ENCODE data around the gene FAM13C. TPM values are rescaled to one million over a fixed set of nuclear protein-coding genes. Genes with fewer than 3 reads are reported as not detected.

The FAM13C gene
- total RNA-seq, 2 donors from 2014 or later, result 56.7 to 66.7 TPM

DNA sequence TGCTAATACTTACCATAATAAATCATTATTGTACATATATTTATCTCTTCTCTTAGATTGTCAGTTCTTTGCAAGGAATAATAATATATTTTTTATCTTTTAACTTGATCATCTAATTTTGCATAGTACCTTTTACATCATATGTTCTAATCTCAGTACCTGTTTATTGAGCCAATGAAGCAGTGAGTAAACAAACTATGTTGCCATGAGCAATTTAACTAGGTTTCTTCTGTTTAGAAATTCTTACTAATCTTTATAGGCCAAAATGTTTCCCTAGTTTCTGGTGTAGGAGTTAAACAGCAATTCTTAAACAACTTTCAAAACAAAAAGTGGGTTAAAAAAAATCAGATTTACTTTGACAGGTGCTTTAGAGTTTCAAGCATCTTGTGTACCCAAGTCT, 124.6 kb downstream of the FAM13C start:
- no peaks in the 10 kb centered on the region for H3K36me3 ChIP-seq
- H3K27ac ChIP-seq, result peak overlapping the region in 1 of 2 donors; percentile 31
- H3K4me1 ChIP-seq (replicated peaks), result no peaks in the 10 kb centered on the region
- intact Hi-C loops (cut with DNase I), result no loop called here
- TF ChIP-seq, protein P1, sequence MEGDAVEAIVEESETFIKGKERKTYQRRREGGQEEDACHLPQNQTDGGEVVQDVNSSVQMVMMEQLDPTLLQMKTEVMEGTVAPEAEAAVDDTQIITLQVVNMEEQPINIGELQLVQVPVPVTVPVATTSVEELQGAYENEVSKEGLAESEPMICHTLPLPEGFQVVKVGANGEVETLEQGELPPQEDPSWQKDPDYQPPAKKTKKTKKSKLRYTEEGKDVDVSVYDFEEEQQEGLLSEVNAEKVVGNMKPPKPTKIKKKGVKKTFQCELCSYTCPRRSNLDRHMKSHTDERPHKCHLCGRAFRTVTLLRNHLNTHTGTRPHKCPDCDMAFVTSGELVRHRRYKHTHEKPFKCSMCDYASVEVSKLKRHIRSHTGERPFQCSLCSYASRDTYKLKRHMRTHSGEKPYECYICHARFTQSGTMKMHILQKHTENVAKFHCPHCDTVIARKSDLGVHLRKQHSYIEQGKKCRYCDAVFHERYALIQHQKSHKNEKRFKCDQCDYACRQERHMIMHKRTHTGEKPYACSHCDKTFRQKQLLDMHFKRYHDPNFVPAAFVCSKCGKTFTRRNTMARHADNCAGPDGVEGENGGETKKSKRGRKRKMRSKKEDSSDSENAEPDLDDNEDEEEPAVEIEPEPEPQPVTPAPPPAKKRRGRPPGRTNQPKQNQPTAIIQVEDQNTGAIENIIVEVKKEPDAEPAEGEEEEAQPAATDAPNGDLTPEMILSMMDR (IDR thresholded peaks at IDR 0.05), result no peak
- peak; percentile 54 for TF ChIP-seq POLR2AphosphoS5 (IDR thresholded peaks at IDR 0.05)
- TF ChIP-seq POLR2A (IDR thresholded peaks at IDR 0.05), result no peak
- no peaks in the 10 kb centered on the region for H3K27me3 ChIP-seq (replicated peaks; ENCODE audit: insufficient read depth)
- H3K4me3 ChIP-seq, result no peak overlapping the region
- DNase-seq (ENCODE audit: low spot score), result no peak
- no peaks in the 10 kb centered on the region for H3K9me3 ChIP-seq

- no peaks in the 10 kb centered on the region for H3K27me3 ChIP-seq (replicated peaks; ENCODE audit: insufficient read depth)
- intact Hi-C loops (cut with DNase I), result no loop called here
- H3K4me1 ChIP-seq (replicated peaks), result no peaks in the 10 kb centered on the region
- H3K27ac ChIP-seq, result no peak overlapping the region
- no peak for TF ChIP-seq POLR2A (IDR thresholded peaks at IDR 0.05)
- TF ChIP-seq POLR2AphosphoS5 (IDR thresholded peaks at IDR 0.05), result no peak
- TF ChIP-seq, protein P1 (IDR thresholded peaks at IDR 0.05), result no peak
- DNase-seq (ENCODE audit: low spot score), result no peak
- 91% methylated on average over 4 of the region's 4 CpGs for WGBS
- H3K36me3 ChIP-seq, result no peaks in the 10 kb centered on the region
- no peaks in the 10 kb centered on the region for H3K9me3 ChIP-seq
- H3K4me3 ChIP-seq, result no peak overlapping the region
Observed at GRCh38 chr10:59236064-59236697, 126.2 kb downstream of the FAM13C start.

GRCh38 chr10:59234816-59235429, 127.4 kb downstream of the FAM13C start:
- Histone ChIP-seq H3K9me3 (no peaks in the 10 kb centered on the region), H3K27ac (peak overlapping the region in 1 of 2 donors; percentile 2), H3K4me3 (no peak overlapping the region), H3K4me1 (replicated peaks) (no peaks in the 10 kb centered on the region), H3K27me3 (replicated peaks; ENCODE audit: insufficient read depth) (no peaks in the 10 kb centered on the region), H3K36me3 (no peaks in the 10 kb centered on the region)
- DNase-seq (ENCODE audit: low spot score), result peak; percentile 11
- TF ChIP-seq, protein P1 (IDR thresholded peaks at IDR 0.05), result peak in 3 of 4 experiments; percentile 33 to 54 (median 44)
- no peak for TF ChIP-seq POLR2AphosphoS5 (IDR thresholded peaks at IDR 0.05)
- intact Hi-C loops (cut with DNase I), result no loop called here

DNA sequence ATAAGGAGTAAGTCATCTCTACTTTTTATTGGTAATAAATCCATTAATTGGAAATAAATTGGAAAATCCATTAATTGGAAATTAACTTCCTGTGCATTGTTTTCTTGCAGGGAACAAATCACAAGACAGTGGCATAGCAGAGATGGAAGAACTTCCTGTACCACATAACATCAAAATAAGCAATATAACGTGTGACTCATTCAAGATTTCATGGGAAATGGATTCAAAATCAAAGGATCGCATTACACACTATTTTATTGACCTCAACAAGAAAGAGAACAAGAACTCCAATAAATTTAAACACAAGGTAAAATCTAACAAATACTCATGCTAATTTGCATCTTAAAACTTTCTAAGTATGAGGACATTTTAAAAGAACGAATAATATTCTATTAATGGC, 128.2 kb downstream of the FAM13C start:
- Histone ChIP-seq H3K9me3 (no peaks in the 10 kb centered on the region), H3K4me1 (replicated peaks) (no peaks in the 10 kb centered on the region), H3K4me3 (no peak overlapping the region), H3K36me3 (no peaks in the 10 kb centered on the region), H3K27me3 (replicated peaks; ENCODE audit: insufficient read depth) (no peaks in the 10 kb centered on the region), H3K27ac (peak overlapping the region in 1 of 2 donors; percentile 38)
- no peak for DNase-seq (ENCODE audit: low spot score)
- 40% methylated on average over 3 of the region's 3 CpGs for WGBS
- intact Hi-C loops (cut with DNase I), result no loop called here
- TF ChIP-seq, protein P1 (IDR thresholded peaks at IDR 0.05), result no peak
- TF ChIP-seq POLR2A (IDR thresholded peaks at IDR 0.05), result no peak
- TF ChIP-seq POLR2AphosphoS5 (IDR thresholded peaks at IDR 0.05), result peak; percentile 41

DNA sequence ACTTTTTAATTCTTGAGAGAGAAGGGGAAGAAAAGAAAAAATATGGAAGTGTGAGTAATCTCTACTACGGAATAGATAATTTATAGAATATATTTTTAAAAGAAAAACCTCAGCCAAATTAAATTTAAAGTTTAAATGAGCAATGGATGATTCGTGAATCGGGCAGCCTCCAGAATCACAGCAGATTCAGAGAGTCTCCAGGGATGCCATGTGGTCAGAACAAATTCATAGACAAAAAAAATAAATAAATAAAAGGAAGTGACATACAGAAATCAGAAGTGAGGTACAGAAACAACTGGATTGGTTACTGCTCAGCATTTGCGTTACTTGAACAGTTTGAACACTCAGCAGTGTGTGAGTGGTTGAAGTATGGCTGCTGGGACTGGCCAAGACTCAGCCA, 132.9 kb downstream of the FAM13C start:
- TF ChIP-seq POLR2A (IDR thresholded peaks at IDR 0.05), result no peak
- TF ChIP-seq, protein P1 (IDR thresholded peaks at IDR 0.05), result no peak
- TF ChIP-seq POLR2AphosphoS5 (IDR thresholded peaks at IDR 0.05), result no peak
- Histone ChIP-seq H3K4me3 (no peak overlapping the region), H3K4me1 (replicated peaks) (no peaks in the 10 kb centered on the region), H3K36me3 (no peaks in the 10 kb centered on the region), H3K27me3 (replicated peaks; ENCODE audit: insufficient read depth) (no peaks in the 10 kb centered on the region), H3K9me3 (no peaks in the 10 kb centered on the region), H3K27ac (no peak overlapping the region)
- intact Hi-C loops (cut with DNase I), result no loop called here
- WGBS, result 91% methylated on average over 4 of the region's 4 CpGs
- no peak for DNase-seq (ENCODE audit: low spot score)

Data from prostate gland (tissue), 2 donors.